ENCODE measurements around the gene CRB1. TPM values are rescaled to one million over a fixed set of nuclear protein-coding genes. Genes with fewer than 3 reads are reported as not detected.

The CRB1 gene
- total RNA-seq, 1 donor from 2014 or later = not detected

- H3K27ac Mint-ChIP-seq = no peak overlapping the region
- no peaks in the 10 kb centered on the region for H3K9me3 Mint-ChIP-seq (ENCODE audit: low read depth)
- no peaks in the 10 kb centered on the region for H3K27me3 Mint-ChIP-seq
- no peak overlapping the region for H3K4me3 Mint-ChIP-seq (ENCODE audit: low read depth)
- TF ChIP-seq, protein P1, sequence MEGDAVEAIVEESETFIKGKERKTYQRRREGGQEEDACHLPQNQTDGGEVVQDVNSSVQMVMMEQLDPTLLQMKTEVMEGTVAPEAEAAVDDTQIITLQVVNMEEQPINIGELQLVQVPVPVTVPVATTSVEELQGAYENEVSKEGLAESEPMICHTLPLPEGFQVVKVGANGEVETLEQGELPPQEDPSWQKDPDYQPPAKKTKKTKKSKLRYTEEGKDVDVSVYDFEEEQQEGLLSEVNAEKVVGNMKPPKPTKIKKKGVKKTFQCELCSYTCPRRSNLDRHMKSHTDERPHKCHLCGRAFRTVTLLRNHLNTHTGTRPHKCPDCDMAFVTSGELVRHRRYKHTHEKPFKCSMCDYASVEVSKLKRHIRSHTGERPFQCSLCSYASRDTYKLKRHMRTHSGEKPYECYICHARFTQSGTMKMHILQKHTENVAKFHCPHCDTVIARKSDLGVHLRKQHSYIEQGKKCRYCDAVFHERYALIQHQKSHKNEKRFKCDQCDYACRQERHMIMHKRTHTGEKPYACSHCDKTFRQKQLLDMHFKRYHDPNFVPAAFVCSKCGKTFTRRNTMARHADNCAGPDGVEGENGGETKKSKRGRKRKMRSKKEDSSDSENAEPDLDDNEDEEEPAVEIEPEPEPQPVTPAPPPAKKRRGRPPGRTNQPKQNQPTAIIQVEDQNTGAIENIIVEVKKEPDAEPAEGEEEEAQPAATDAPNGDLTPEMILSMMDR (IDR thresholded peaks at IDR 0.05; ENCODE audit: unreplicated experiment) = no peak
- H3K36me3 Mint-ChIP-seq (ENCODE audit: insufficient read depth) = no peaks in the 10 kb centered on the region
- no peaks in the 10 kb centered on the region for H3K4me1 Mint-ChIP-seq (ENCODE audit: low read depth)
- DNase-seq (ENCODE audit: low spot score, unreplicated experiment) = no peak
Measured at GRCh38 chr1:197374428-197374827, 106.4 kb downstream of the CRB1 start.

GRCh38 chr1:197384471-197384870 is 116.4 kb downstream of the CRB1 start:
- no peaks in the 10 kb centered on the region for H3K9me3 Mint-ChIP-seq (ENCODE audit: low read depth)
- no peaks in the 10 kb centered on the region for H3K4me1 Mint-ChIP-seq (ENCODE audit: low read depth)
- no peak overlapping the region for H3K4me3 Mint-ChIP-seq (ENCODE audit: low read depth)
- H3K36me3 Mint-ChIP-seq (ENCODE audit: insufficient read depth) = no peaks in the 10 kb centered on the region
- DNase-seq (ENCODE audit: low spot score, unreplicated experiment) = no peak
- TF ChIP-seq, protein P1 (IDR thresholded peaks at IDR 0.05; ENCODE audit: unreplicated experiment) = no peak
- no peaks in the 10 kb centered on the region for H3K27me3 Mint-ChIP-seq
- H3K27ac Mint-ChIP-seq = no peak overlapping the region

- Mint-ChIP-seq H3K36me3 (ENCODE audit: insufficient read depth) (no peaks in the 10 kb centered on the region), H3K4me1 (ENCODE audit: low read depth) (no peaks in the 10 kb centered on the region), H3K9me3 (ENCODE audit: low read depth) (no peaks in the 10 kb centered on the region), H3K27ac (no peak overlapping the region), H3K27me3 (no peaks in the 10 kb centered on the region), H3K4me3 (ENCODE audit: low read depth) (no peak overlapping the region)
- TF ChIP-seq, protein P1 (IDR thresholded peaks at IDR 0.05; ENCODE audit: unreplicated experiment) = no peak
- DNase-seq (ENCODE audit: low spot score, unreplicated experiment) = no peak
Measured at GRCh38 chr1:197388801-197389200, 120.7 kb downstream of the CRB1 start.

DNA sequence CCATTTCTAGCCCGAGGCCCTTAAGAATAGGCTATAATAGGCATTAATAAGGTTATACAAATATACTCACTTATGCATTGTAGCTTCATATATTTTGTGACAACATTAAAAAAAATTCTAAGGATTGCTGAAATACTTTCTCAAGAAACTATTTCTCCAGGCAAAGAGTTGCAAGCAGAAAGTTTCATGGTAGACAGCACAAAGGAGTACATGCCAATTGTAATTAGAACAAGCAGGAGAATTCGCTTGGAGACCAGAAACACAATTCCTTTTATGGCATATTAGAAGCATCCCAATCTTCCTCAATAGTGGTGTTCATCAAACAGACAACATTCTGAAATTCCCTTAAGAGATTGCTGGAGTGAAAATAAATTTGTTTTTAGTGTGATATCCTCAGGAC is 122.8 kb downstream of the CRB1 start:
- H3K36me3 Mint-ChIP-seq (ENCODE audit: insufficient read depth) = no peaks in the 10 kb centered on the region
- no peaks in the 10 kb centered on the region for H3K9me3 Mint-ChIP-seq (ENCODE audit: low read depth)
- no peaks in the 10 kb centered on the region for H3K4me1 Mint-ChIP-seq (ENCODE audit: low read depth)
- H3K27ac Mint-ChIP-seq = no peak overlapping the region
- no peaks in the 10 kb centered on the region for H3K27me3 Mint-ChIP-seq
- DNase-seq (ENCODE audit: low spot score, unreplicated experiment) = no peak
- no peak overlapping the region for H3K4me3 Mint-ChIP-seq (ENCODE audit: low read depth)
- TF ChIP-seq, protein P1 (IDR thresholded peaks at IDR 0.05; ENCODE audit: unreplicated experiment) = no peak

- Mint-ChIP-seq H3K27me3 (no peaks in the 10 kb centered on the region), H3K27ac (no peak overlapping the region), H3K4me3 (ENCODE audit: low read depth) (no peak overlapping the region), H3K9me3 (ENCODE audit: low read depth) (no peaks in the 10 kb centered on the region), H3K4me1 (ENCODE audit: low read depth) (no peaks in the 10 kb centered on the region), H3K36me3 (ENCODE audit: insufficient read depth) (no peaks in the 10 kb centered on the region)
- TF ChIP-seq, protein P1 (IDR thresholded peaks at IDR 0.05; ENCODE audit: unreplicated experiment) = no peak
- DNase-seq (ENCODE audit: low spot score, unreplicated experiment) = no peak
Measured at GRCh38 chr1:197391303-197392226, 123.5 kb downstream of the CRB1 start.

Data from progenitor cell of endocrine pancreas (in vitro differentiated cells).